Chondrocyte (in vitro differentiated cells): Measurements from ENCODE around the gene RELA. TPM values are rescaled to one million over a fixed set of nuclear protein-coding genes. Genes with fewer than 3 reads are reported as not detected.
"Not testable (repeated sequence)": the region's sequence is repeated elsewhere in the genome, so short reads cannot be mapped to it uniquely, and the experiment has no call there.

Experiments
- DNase-seq: peaks from one replicate; pipeline ENCODE4 v3.0.0; 2021; ENCODE audit warnings: mixed read lengths, low spot score
- H3K27ac Mint-ChIP-seq: one replicate; pipeline ENCODE4 v1.8.0; 2021; ENCODE audit warnings: mild to moderate bottlenecking, moderate library complexity, mixed read lengths; ENCODE audit not compliant: unreplicated experiment
- H3K27me3 Mint-ChIP-seq: 2 replicates; pipeline ENCODE4 v1.8.0; 2021; ENCODE audit warnings: low read depth, mixed read lengths
- H3K36me3 Mint-ChIP-seq: 2 replicates; pipeline ENCODE4 v1.8.0; 2021; ENCODE audit warnings: low read depth, mixed read lengths
- H3K4me1 Mint-ChIP-seq: 2 replicates; pipeline ENCODE4 v1.8.0; 2021; ENCODE audit warnings: low read depth, mild to moderate bottlenecking, mixed read lengths
- H3K4me3 Mint-ChIP-seq: one replicate; pipeline ENCODE4 v1.8.0; 2021; ENCODE audit warnings: mild to moderate bottlenecking, moderate library complexity, mixed read lengths; ENCODE audit not compliant: unreplicated experiment
- H3K9me3 Mint-ChIP-seq: 2 replicates; pipeline ENCODE4 v1.8.0; 2021; ENCODE audit warnings: low read depth, mixed read lengths
- total RNA-seq: library from RNA; stranded (reverse); gene quantifications from 3 replicates; pipeline ENCODE4 v1.2.1, GENCODE V29; 2021
- TF ChIP-seq, protein P1 (sequence below): fragments of 200-600 bp; sonication (generic); IDR thresholded peaks from 2 replicates; pipeline ENCODE4 v1.5.0; 2021; ENCODE audit warnings: antibody characterized with exemption, mild to moderate bottlenecking, moderate library complexity

RELA gene
- total RNA-seq, 1 donor from 2014 or later = 72.7 TPM

DNA sequence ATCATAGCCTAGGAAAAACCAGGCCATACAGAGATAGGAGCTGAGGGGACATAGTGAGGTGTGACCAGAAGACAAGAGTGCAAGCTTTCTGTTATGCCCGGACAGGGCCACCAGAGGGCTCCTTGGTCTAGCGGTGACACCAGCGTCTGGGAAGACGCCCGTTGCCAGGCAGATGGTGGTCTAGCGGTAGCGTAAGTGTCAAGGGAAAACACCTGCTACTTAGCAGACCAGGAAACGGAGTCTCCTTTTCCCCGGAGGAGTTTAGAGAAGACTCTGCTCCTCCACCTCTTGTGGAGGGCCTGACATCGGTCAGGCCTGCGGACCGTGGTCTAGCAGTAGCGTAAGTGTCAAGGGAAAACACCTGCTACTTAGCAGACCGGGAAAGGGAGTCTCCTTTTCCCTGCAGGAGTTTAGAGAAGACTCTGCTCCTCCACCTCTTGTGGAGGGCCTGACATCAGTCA, 43.6 kb upstream of the RELA start:
- not testable (repeated sequence) for H3K4me1 Mint-ChIP-seq, H3K36me3 Mint-ChIP-seq, H3K27ac Mint-ChIP-seq, H3K4me3 Mint-ChIP-seq, DNase-seq, H3K9me3 Mint-ChIP-seq
- peaks cover 14% of the 10 kb centered on the region for H3K27me3 Mint-ChIP-seq
- TF ChIP-seq, protein P1, sequence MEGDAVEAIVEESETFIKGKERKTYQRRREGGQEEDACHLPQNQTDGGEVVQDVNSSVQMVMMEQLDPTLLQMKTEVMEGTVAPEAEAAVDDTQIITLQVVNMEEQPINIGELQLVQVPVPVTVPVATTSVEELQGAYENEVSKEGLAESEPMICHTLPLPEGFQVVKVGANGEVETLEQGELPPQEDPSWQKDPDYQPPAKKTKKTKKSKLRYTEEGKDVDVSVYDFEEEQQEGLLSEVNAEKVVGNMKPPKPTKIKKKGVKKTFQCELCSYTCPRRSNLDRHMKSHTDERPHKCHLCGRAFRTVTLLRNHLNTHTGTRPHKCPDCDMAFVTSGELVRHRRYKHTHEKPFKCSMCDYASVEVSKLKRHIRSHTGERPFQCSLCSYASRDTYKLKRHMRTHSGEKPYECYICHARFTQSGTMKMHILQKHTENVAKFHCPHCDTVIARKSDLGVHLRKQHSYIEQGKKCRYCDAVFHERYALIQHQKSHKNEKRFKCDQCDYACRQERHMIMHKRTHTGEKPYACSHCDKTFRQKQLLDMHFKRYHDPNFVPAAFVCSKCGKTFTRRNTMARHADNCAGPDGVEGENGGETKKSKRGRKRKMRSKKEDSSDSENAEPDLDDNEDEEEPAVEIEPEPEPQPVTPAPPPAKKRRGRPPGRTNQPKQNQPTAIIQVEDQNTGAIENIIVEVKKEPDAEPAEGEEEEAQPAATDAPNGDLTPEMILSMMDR = peak; percentile 86

DNA sequence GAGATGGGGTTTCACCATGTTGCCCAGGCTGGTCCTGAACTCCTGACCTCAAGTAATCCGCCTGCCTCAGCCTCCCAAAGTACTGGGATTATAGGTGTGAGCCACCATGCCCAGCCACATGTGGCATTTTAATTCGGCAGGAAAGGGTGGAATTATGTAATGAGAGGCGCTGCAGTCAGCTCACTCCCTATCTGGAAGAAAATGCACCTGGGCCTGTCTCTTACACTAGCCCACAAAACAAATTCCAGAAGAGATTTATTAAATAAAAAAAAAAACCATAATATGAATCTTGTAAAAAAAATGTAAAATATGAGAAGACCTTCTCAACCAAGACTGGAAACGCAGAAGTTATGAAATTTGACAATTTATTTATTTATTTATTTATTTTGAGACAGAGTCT, 41.1 kb upstream of the RELA start:
- Mint-ChIP-seq H3K27ac (no peak overlapping the region), H3K9me3 (no peaks in the 10 kb centered on the region), H3K27me3 (peaks cover 28% of the 10 kb centered on the region), H3K4me1 (no peaks in the 10 kb centered on the region), H3K4me3 (no peak overlapping the region), H3K36me3 (no peaks in the 10 kb centered on the region)
- no peak for DNase-seq
- TF ChIP-seq, protein P1 = no peak

DNA sequence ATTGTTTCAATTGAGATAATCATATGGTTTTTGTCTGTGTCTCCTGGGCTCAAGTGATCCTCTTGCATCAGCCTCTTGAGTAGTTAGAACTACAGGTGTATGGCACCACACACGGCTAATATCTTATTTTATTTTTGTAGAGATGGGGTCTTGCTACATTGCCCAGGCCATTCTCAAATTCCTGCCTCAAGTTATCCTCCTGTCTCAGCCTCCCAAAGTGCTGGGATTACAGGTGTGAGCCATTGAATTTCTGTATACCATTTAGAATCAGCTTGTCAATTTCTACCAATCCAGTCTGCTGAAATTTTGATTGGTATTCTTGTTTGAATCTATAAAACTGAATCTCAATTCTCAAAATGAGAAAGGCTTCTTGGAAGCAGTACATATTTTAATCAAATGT, 39.0 kb upstream of the RELA start:
- Mint-ChIP-seq H3K27ac (no peak overlapping the region), H3K27me3 (peaks cover 36% of the 10 kb centered on the region), H3K4me3 (no peak overlapping the region), H3K36me3 (peaks cover 2% of the 10 kb centered on the region), H3K9me3 (no peaks in the 10 kb centered on the region), H3K4me1 (no peaks in the 10 kb centered on the region)
- TF ChIP-seq, protein P1 = no peak
- DNase-seq = no peak

DNA sequence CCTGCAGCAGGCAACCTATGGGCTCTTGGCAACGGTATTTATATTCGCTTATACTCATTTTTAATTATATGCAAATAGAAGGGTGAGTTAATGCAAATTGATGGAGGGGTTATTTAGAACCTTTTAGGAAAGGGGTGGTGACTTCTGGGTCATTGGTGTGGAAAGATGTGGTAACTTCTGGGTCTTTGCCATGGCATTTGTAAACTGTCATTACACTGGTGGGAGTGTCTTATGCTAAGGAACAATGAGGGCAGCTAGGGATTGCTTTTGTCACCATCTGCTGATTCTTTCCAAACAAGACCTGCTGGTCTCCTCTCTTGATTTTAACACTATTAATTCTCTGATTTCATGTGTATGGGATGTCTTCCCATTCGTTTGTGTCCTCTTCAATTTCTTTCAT, 37.7 kb upstream of the RELA start:
- Mint-ChIP-seq H3K36me3 (peaks cover 2% of the 10 kb centered on the region), H3K27ac (no peak overlapping the region), H3K4me3 (no peak overlapping the region), H3K4me1 (no peaks in the 10 kb centered on the region), H3K27me3 (peaks cover 36% of the 10 kb centered on the region), H3K9me3 (no peaks in the 10 kb centered on the region)
- TF ChIP-seq, protein P1 = no peak
- DNase-seq = no peak

DNA sequence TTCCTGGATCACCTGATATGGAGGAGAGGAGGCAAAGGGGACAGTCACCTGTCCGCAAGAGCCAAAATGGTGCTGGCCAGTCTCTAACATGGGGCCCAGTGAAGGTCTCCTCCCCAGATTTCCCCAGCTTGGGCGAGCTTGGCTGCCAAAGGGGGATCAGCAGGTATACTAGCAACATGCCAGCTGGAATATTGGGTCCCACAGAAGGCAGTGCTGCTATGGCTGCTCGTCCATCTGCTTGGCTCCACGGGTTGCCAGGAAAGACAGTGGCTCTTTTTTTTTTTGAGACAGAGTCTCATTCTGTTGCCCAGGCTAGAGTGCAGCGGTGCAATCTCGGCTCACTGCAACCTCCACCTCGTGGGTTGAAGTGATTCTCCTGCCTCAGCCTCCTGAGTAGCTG, 36.6 kb upstream of the RELA start:
- TF ChIP-seq, protein P1 = no peak
- H3K27me3 Mint-ChIP-seq = peaks cover 33% of the 10 kb centered on the region
- no peak overlapping the region for H3K27ac Mint-ChIP-seq
- no peak overlapping the region for H3K4me3 Mint-ChIP-seq
- no peak for DNase-seq
- no peaks in the 10 kb centered on the region for H3K4me1 Mint-ChIP-seq
- peaks cover 2% of the 10 kb centered on the region for H3K36me3 Mint-ChIP-seq
- H3K9me3 Mint-ChIP-seq = no peaks in the 10 kb centered on the region
